Measurements from ENCODE around the gene PITPNM2. TPM values are rescaled to one million over a fixed set of nuclear protein-coding genes. Genes with fewer than 3 reads are reported as not detected.

The PITPNM2 gene
- total and polyA plus RNA-seq, 2 of the 8 experiments (the other 6 are each of a cell fraction or from before 2014, with no cell fraction given): 0.59 to 3.4 TPM

DNA sequence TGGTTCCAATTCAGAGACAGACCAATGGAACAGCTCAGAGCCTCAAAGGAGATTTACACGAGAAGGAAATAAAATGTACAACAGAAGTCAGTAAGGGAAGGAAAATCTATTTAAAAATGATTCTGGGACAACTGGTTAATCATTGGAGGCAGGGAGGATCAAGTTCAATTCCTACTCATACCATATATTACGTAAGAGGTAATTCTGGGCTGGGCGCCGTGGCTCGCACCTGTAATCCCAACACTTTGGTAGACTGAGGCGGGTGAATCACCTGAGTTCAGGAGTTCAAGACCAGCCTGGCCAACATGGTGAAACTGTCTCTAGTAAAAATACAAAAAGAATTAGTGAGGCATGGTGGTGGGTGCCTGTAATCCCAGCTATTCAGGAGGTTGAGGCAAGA, 36.7 kb upstream of the PITPNM2 start:
- Histone ChIP-seq H3K4me1 (replicated peaks in 1 of 4; ENCODE audit: control insufficient read depth in 3 of 4, insufficient read depth in 4 of 4, low read length in 3 of 4) (no peaks in the 10 kb centered on the region), H3K56ac (replicated peaks; ENCODE audit: insufficient read length, low read depth, low read length) (no peak overlapping the region), H3K79me2 (ENCODE audit: control insufficient read depth in 1 of 2, insufficient read depth in 2 of 2, low read length in 2 of 2) (no peaks in the 10 kb centered on the region), H3K23ac (ENCODE audit: insufficient read length) (no peak overlapping the region), H2BK20ac (ENCODE audit: low read length) (no peak overlapping the region), H3K27me3 (replicated peaks in 1 of 4; ENCODE audit: control insufficient read depth in 3 of 4, extremely low read depth in 1 of 4, insufficient read depth in 3 of 4, low read length in 3 of 4) (no peaks in the 10 kb centered on the region), H2BK5ac (ENCODE audit: low read depth, low read length) (no peak overlapping the region), H2BK12ac (ENCODE audit: low read depth, low read length) (no peak overlapping the region), H3K36me3 (ENCODE audit: control insufficient read depth in 2 of 4, insufficient read depth in 4 of 4, low read length in 3 of 4) (peaks cover 0 to 24% (median 4%) of the 10 kb centered on the region in 4 experiments; a peak in 5 of 8 replicates), H4K8ac (ENCODE audit: extremely low read depth, insufficient read depth, low read length) (no peak overlapping the region), H3K18ac (ENCODE audit: extremely low read depth, low read length) (no peak overlapping the region), H2AFZ (ENCODE audit: low read length) (no peak overlapping the region), H3K9ac (replicated peaks in 1 of 4; ENCODE audit: extremely low read depth in 1 of 4, low read depth in 3 of 4, low read length in 3 of 4) (no peak overlapping the region), H4K91ac (replicated peaks; ENCODE audit: insufficient read length, low read length) (no peak overlapping the region), H2BK15ac (ENCODE audit: low read length) (no peak overlapping the region), H3K27ac (ENCODE audit: low read depth, low read length) (no peak overlapping the region), H2AK5ac (ENCODE audit: low read depth, low read length) (no peak overlapping the region), H4K20me1 (replicated peaks in 1 of 2; ENCODE audit: control insufficient read depth in 1 of 2, insufficient read depth in 2 of 2, low read length in 2 of 2) (no peaks in the 10 kb centered on the region), H3K4ac (replicated peaks; ENCODE audit: insufficient read length, low read depth, low read length) (no peak overlapping the region), H3K4me3 (ENCODE audit: extremely low read depth in 1 of 4, insufficient read depth in 2 of 4, low read depth in 3 of 4, low read length in 4 of 4) (no peak overlapping the region), H4K5ac (ENCODE audit: insufficient read length, low read depth, low read length) (no peak overlapping the region), H3K79me1 (ENCODE audit: low read depth, low read length) (no peaks in the 10 kb centered on the region), H3K14ac (ENCODE audit: insufficient read length) (no peak overlapping the region), H3K9me3 (ENCODE audit: insufficient read depth in 2 of 2, low read depth in 1 of 2, low read length in 1 of 2) (no peaks in the 10 kb centered on the region), H2BK120ac (replicated peaks; ENCODE audit: low read depth, low read length) (no peak overlapping the region), H3K4me2 (ENCODE audit: insufficient read depth in 1 of 2, low read depth in 2 of 2, low read length in 2 of 2) (no peak overlapping the region), H3K23me2 (ENCODE audit: low read depth, low read length) (no peaks in the 10 kb centered on the region)
- CTCF ChIA-PET (ENCODE audit: partially characterized antibody): interaction anchor here (0.6 to 0.9 kb wide), 2 partner anchors 12 to 144 kb away, joined by 3 read pairs; no protein-coding TSS in a partner anchor
- FAIRE-seq: no peak
- TF ChIP-seq CHD1 (IDR thresholded peaks at IDR 0.05; ENCODE audit: low read depth, low read length) (no peak), RXRA (IDR thresholded peaks at IDR 0.05; ENCODE audit: insufficient read depth, low read depth, low read length) (no peak), SP2 (IDR thresholded peaks at IDR 0.05; ENCODE audit: low read length) (no peak), NRF1 (IDR thresholded peaks at IDR 0.05; ENCODE audit: low read depth, low read length) (no peak), SUZ12 (IDR thresholded peaks at IDR 0.05; ENCODE audit: low read length) (no peak), HDAC2 (IDR thresholded peaks at IDR 0.05; ENCODE audit: borderline replicate concordance in 1 of 2, low read depth in 2 of 2, low read length in 2 of 2) (no peak), NANOG (IDR thresholded peaks at IDR 0.05; ENCODE audit: insufficient read depth, low read depth, low read length, poor library complexity, severe bottlenecking) (no peak), KDM5A (IDR thresholded peaks at IDR 0.05; ENCODE audit: low read length) (no peak), SAP30 (IDR thresholded peaks at IDR 0.05; ENCODE audit: insufficient read depth, insufficient replicate concordance, low read length) (no peak), CHD2 (IDR thresholded peaks at IDR 0.05; ENCODE audit: low read length) (no peak)
- TF ChIP-seq, protein P1, sequence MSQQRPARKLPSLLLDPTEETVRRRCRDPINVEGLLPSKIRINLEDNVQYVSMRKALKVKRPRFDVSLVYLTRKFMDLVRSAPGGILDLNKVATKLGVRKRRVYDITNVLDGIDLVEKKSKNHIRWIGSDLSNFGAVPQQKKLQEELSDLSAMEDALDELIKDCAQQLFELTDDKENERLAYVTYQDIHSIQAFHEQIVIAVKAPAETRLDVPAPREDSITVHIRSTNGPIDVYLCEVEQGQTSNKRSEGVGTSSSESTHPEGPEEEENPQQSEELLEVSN (IDR thresholded peaks at IDR 0.05): no peak
- TF ChIP-seq, protein P2, sequence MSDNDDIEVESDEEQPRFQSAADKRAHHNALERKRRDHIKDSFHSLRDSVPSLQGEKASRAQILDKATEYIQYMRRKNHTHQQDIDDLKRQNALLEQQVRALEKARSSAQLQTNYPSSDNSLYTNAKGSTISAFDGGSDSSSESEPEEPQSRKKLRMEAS (IDR thresholded peaks at IDR 0.05): no peak
- 90% methylated on average over 6 of the region's 6 CpGs; no CpG with 5 or more reads in 1 of the 2 experiments for WGBS, 2 experiments (ENCODE audit: extremely low coverage in 1 of 2, insufficient coverage in 1 of 2, insufficient read length in 1 of 2, insufficient replicate concordance in 2 of 2, low coverage in 1 of 2, low lambda C conversion rate in 2 of 2, missing lambda C conversion rate in 1 of 2)
- DNase-seq (ENCODE audit: low read depth in 1 of 2, low spot score in 2 of 2): no peak
- POLR2A ChIA-PET (ENCODE audit: partially characterized antibody): no interaction called here

Data from H1 (cell line).